HG02642 (cell line): ENCODE measurements around the gene ACSL4.
"Not testable (repeated sequence)": the region's sequence is repeated elsewhere in the genome, so short reads cannot be mapped to it uniquely, and the experiment has no call there.

ENCODE experiments used
- ATAC-seq: cut with Tn5 transposase; IDR thresholded peaks from one replicate; pipeline ENCODE4 v1.9.1; 2021; ENCODE audit warnings: mild to moderate bottlenecking; ENCODE audit not compliant: unreplicated experiment, poor library complexity

The ACSL4 gene

GRCh38 chrX:109681475-109682081 lies 51.5 kb downstream of the ACSL4 start:
- ATAC-seq = no peak

GRCh38 chrX:109679820-109680219 lies 53.2 kb downstream of the ACSL4 start:
- no peak for ATAC-seq

GRCh38 chrX:109672239-109672638 lies 60.8 kb downstream of the ACSL4 start:
- ATAC-seq = no peak

- ATAC-seq = not testable (repeated sequence)
These were observed 61.9 kb downstream of the ACSL4 start for GRCh38 chrX:109671170-109671569.

GRCh38 chrX:109667986-109668385 lies 65.1 kb downstream of the ACSL4 start:
- ATAC-seq = no peak

GRCh38 chrX:109660435-109661143 lies 72.5 kb downstream of the ACSL4 start:
- ATAC-seq = no peak

- ATAC-seq = no peak
These were observed 74.7 kb downstream of the ACSL4 start for GRCh38 chrX:109658391-109658790.

GRCh38 chrX:109657364-109657763 lies 75.7 kb downstream of the ACSL4 start:
- ATAC-seq = not testable (repeated sequence)

- no peak for ATAC-seq
These were observed 76.3 kb downstream of the ACSL4 start for GRCh38 chrX:109656774-109657173.

GRCh38 chrX:109655502-109656201 lies 77.4 kb downstream of the ACSL4 start:
- ATAC-seq = no peak

- no peak for ATAC-seq
These were observed 78.4 kb downstream of the ACSL4 start for GRCh38 chrX:109654516-109655109.

GRCh38 chrX:109644671-109645070 lies 88.4 kb downstream of the ACSL4 start:
- not testable (repeated sequence) for ATAC-seq

GRCh38 chrX:109643687-109644086 lies 89.4 kb downstream of the ACSL4 start:
- ATAC-seq = no peak

- ATAC-seq = no peak
These were observed 94.9 kb downstream of the ACSL4 start for GRCh38 chrX:109638158-109638557.

- ATAC-seq = not testable (repeated sequence)
These were observed 95.6 kb downstream of the ACSL4 start for GRCh38 chrX:109637477-109637876.

- no peak for ATAC-seq
These were observed 97.9 kb downstream of the ACSL4 start for GRCh38 chrX:109635146-109635545.

- no peak for ATAC-seq
These were observed 100.1 kb downstream of the ACSL4 start for GRCh38 chrX:109632906-109633504.

- no peak for ATAC-seq
These were observed 103.7 kb downstream of the ACSL4 start for GRCh38 chrX:109629310-109629709.

- no peak for ATAC-seq
These were observed 106.4 kb downstream of the ACSL4 start for GRCh38 chrX:109626637-109627036.
